LNCaP clone FGC (cell line): ENCODE measurements around the gene SLC24A3.

Source experiments
- DNase-seq: peaks from one replicate; pipeline ENCODE4 v3.0.0-alpha.2; 2011; ENCODE audit warnings: low read depth
- H3K4me3 ChIP-seq: 2 replicates; pipeline ENCODE4 v1.5.1; 2011; ENCODE audit warnings: mild to moderate bottlenecking, low read depth, low read length, control low read depth
- CTCF ChIP-seq: IDR thresholded peaks from 2 replicates; pipeline ENCODE4 v1.5.1; 2012; ENCODE audit warnings: mild to moderate bottlenecking; ENCODE audit not compliant: control insufficient read depth, insufficient read depth; ENCODE audit errors: extremely low read depth

SLC24A3 gene

GRCh38 chr20:19387251-19387650, 174.8 kb downstream of the SLC24A3 start:
- no peak overlapping the region for H3K4me3 ChIP-seq
- DNase-seq: no peak
- TF ChIP-seq CTCF: no peak

- no peak for TF ChIP-seq CTCF
- peak; percentile 31 for DNase-seq
- no peak overlapping the region for H3K4me3 ChIP-seq
Measured at GRCh38 chr20:19392344-19393130, 180.1 kb downstream of the SLC24A3 start.

GRCh38 chr20:19396460-19397081, 184.1 kb downstream of the SLC24A3 start:
- DNase-seq: no peak
- no peak overlapping the region for H3K4me3 ChIP-seq
- no peak for TF ChIP-seq CTCF

- no peak for DNase-seq
- no peak for TF ChIP-seq CTCF
- no peak overlapping the region for H3K4me3 ChIP-seq
Measured at GRCh38 chr20:19397226-19397625, 184.8 kb downstream of the SLC24A3 start.

- no peak overlapping the region for H3K4me3 ChIP-seq
- no peak for TF ChIP-seq CTCF
- no peak for DNase-seq
Measured at GRCh38 chr20:19397666-19398065, 185.2 kb downstream of the SLC24A3 start.

GRCh38 chr20:19401096-19401495, 188.7 kb downstream of the SLC24A3 start:
- no peak for DNase-seq
- TF ChIP-seq CTCF: no peak
- no peak overlapping the region for H3K4me3 ChIP-seq

- H3K4me3 ChIP-seq: no peak overlapping the region
- TF ChIP-seq CTCF: no peak
- no peak for DNase-seq
Measured at GRCh38 chr20:19403549-19403948, 191.1 kb downstream of the SLC24A3 start.
